IMR-90 (cell line): ENCODE measurements around the gene TOE1. TPM values are rescaled to one million over a fixed set of nuclear protein-coding genes. Genes with fewer than 3 reads are reported as not detected.

Experiments used
- ATAC-seq: fragments of 200-7000 bp; cut with Tn5 transposase; 2 replicates; pipeline ENCODE4 v1.9.1; 2020; ENCODE audit warnings: low read depth, mild to moderate bottlenecking, moderate library complexity
- BruUV-seq: library from RNA; stranded (reverse); fragments of 400-500 nt; replicated peaks from 2 replicates; lab custom pipeline; 2021; lab: Mats Ljungman, UMichigan
- CTCF ChIA-PET: fragments of 300-600 bp; formaldehyde crosslinking; extraction: SDS; loops from one replicate; lab custom pipeline; 2021; ENCODE audit warnings: antibody characterized with exemption; lab: Yijun Ruan, JAX
- POLR2A ChIA-PET: fragments of 300-600 bp; sonication (Branson Sonifier 250); formaldehyde crosslinking; loops from one replicate; lab custom pipeline; 2022; ENCODE audit warnings: antibody characterized with exemption; ENCODE audit not compliant: unreplicated experiment; lab: Charles Lee
- DNase-seq: peaks from one replicate; pipeline ENCODE4 v3.0.0; 2013
- H2AFZ ChIP-seq: replicated peaks from 2 replicates; pipeline ENCODE3; 2013; ENCODE audit warnings: low read length, mild to moderate bottlenecking; ENCODE audit not compliant: poor library complexity
- H2AK5ac ChIP-seq: 2 replicates; pipeline ENCODE4 v1.6.1; 2013; ENCODE audit warnings: low read depth, low read length, inconsistent platforms
- H2AK9ac ChIP-seq: replicated peaks from 2 replicates; pipeline ENCODE3; 2013; ENCODE audit warnings: mild to moderate bottlenecking, low read depth, low read length, moderate library complexity; ENCODE audit not compliant: poor library complexity
- H2BK120ac ChIP-seq: 2 replicates; pipeline ENCODE4 v1.6.1; 2013; ENCODE audit warnings: low read depth, low read length, inconsistent platforms
- H2BK15ac ChIP-seq: 3 replicates; pipeline ENCODE4 v1.6.1; 2013; ENCODE audit warnings: low read depth, low read length, inconsistent platforms
- H2BK20ac ChIP-seq: 2 replicates; pipeline ENCODE4 v1.6.1; 2013; ENCODE audit warnings: low read depth, mild to moderate bottlenecking, inconsistent platforms, low read length, moderate library complexity
- H2BK5ac ChIP-seq: 2 replicates; pipeline ENCODE4 v1.6.1; 2013; ENCODE audit warnings: mild to moderate bottlenecking, low read depth, low read length, inconsistent platforms; ENCODE audit not compliant: poor library complexity, severe bottlenecking
- H3K14ac ChIP-seq: replicated peaks from 2 replicates; pipeline ENCODE4 v1.6.1; 2013; ENCODE audit warnings: low read depth, low read length, inconsistent platforms
- H3K18ac ChIP-seq: 2 replicates; pipeline ENCODE4 v1.6.1; 2013; ENCODE audit warnings: low read depth, low read length, control low read depth
- H3K23ac ChIP-seq: 2 replicates; pipeline ENCODE4 v1.6.1; 2013; ENCODE audit warnings: low read depth, low read length, inconsistent platforms
- H3K27ac ChIP-seq: 2 replicates; pipeline ENCODE4 v1.5.1; 2013; ENCODE audit warnings: mild to moderate bottlenecking, control low read depth, low read length; ENCODE audit not compliant: insufficient read depth
- H3K27me3 ChIP-seq: 2 replicates; pipeline ENCODE4 v1.6.1; 2013; ENCODE audit warnings: low read length; ENCODE audit not compliant: control insufficient read depth, insufficient read depth
- H3K36me3 ChIP-seq: 2 replicates; pipeline ENCODE4 v1.6.1; 2013; ENCODE audit warnings: low read length, mixed read lengths; ENCODE audit not compliant: control insufficient read depth, insufficient read depth
- H3K4ac ChIP-seq: 2 replicates; pipeline ENCODE4 v1.6.1; 2013; ENCODE audit warnings: low read depth, low read length, inconsistent platforms
- H3K4me1 ChIP-seq: 2 replicates; pipeline ENCODE4 v1.6.1; 2013; ENCODE audit warnings: low read length, mixed read lengths; ENCODE audit not compliant: control insufficient read depth, insufficient read depth
- H3K4me2 ChIP-seq: 2 replicates; pipeline ENCODE4 v1.6.1; 2013; ENCODE audit warnings: low read depth, mild to moderate bottlenecking, control low read depth, low read length, moderate library complexity
- H3K4me3 ChIP-seq: 2 replicates; pipeline ENCODE4 v1.5.1; 2013; ENCODE audit warnings: low read depth, mild to moderate bottlenecking, control low read depth, low read length, moderate library complexity; ENCODE audit not compliant: insufficient read depth
- H3K56ac ChIP-seq: 2 replicates; pipeline ENCODE4 v1.6.1; 2013; ENCODE audit warnings: low read length, inconsistent platforms; ENCODE audit not compliant: insufficient read depth; ENCODE audit errors: extremely low read depth
- H3K79me1 ChIP-seq, 2 experiments: 2 replicates each; pipeline ENCODE4 v1.6.1; 2013; ENCODE audit warnings: low read length in 2 of 2, inconsistent platforms in 1 of 2, low read depth in 1 of 2
- H3K9ac ChIP-seq: 2 replicates; pipeline ENCODE4 v1.6.1; 2013; ENCODE audit warnings: low read depth, low read length, control low read depth
- H3K9me1 ChIP-seq: 2 replicates; pipeline ENCODE4 v1.6.1; 2013; ENCODE audit warnings: low read length, inconsistent platforms; ENCODE audit not compliant: insufficient read depth
- H3K9me3 ChIP-seq: 2 replicates; pipeline ENCODE4 v1.6.1; 2013; ENCODE audit warnings: low read length; ENCODE audit not compliant: control insufficient read depth, insufficient read depth
- H4K20me1 ChIP-seq: 2 replicates; pipeline ENCODE4 v1.6.1; 2013; ENCODE audit warnings: low read length, inconsistent platforms; ENCODE audit not compliant: insufficient read depth
- H4K5ac ChIP-seq: 2 replicates; pipeline ENCODE4 v1.6.1; 2013; ENCODE audit warnings: mild to moderate bottlenecking, low read depth, low read length, control low read depth
- H4K8ac ChIP-seq, 2 experiments: 2 replicates each; pipeline ENCODE4 v1.6.1; 2013; ENCODE audit warnings: low read depth in 2 of 2, low read length in 2 of 2, control low read depth in 1 of 2, inconsistent platforms in 1 of 2
- H4K91ac ChIP-seq: 2 replicates; pipeline ENCODE4 v1.6.1; 2013; ENCODE audit warnings: low read depth, low read length, inconsistent platforms; ENCODE audit not compliant: insufficient read depth
- BHLHE40 ChIP-seq: fragments of 150-350 bp; IDR thresholded peaks from 2 replicates; pipeline ENCODE4 v1.6.1; 2016; ENCODE audit warnings: mild to moderate bottlenecking, low read depth, low read length
- CEBPB ChIP-seq: IDR thresholded peaks from 2 replicates; pipeline ENCODE4 v1.6.1; 2012; ENCODE audit warnings: low read depth, low read length, improper control_type of control experiment
- CHD1 ChIP-seq: IDR thresholded peaks from 2 replicates; pipeline ENCODE4 v1.6.1; 2012; ENCODE audit warnings: low read depth, low read length, improper control_type of control experiment
- FOS ChIP-seq: fragments of 150-350 bp; IDR thresholded peaks from 2 replicates; pipeline ENCODE4 v1.6.1; 2016; ENCODE audit warnings: low read depth, low read length
- MAFK ChIP-seq: IDR thresholded peaks from 2 replicates; pipeline ENCODE4 v1.6.1; 2012; ENCODE audit warnings: low read depth, low read length, improper control_type of control experiment
- MAZ ChIP-seq: IDR thresholded peaks from 2 replicates; pipeline ENCODE4 v1.6.1; 2012; ENCODE audit warnings: low read depth, mild to moderate bottlenecking, low read length, improper control_type of control experiment, moderate library complexity, borderline replicate concordance
- MXI1 ChIP-seq: IDR thresholded peaks from 2 replicates; pipeline ENCODE4 v1.6.1; 2012; ENCODE audit warnings: low read depth, mild to moderate bottlenecking, low read length, moderate library complexity, borderline replicate concordance
- NFE2L2 ChIP-seq: fragments of 150-350 bp; IDR thresholded peaks from 2 replicates; pipeline ENCODE4 v1.6.1; 2016; ENCODE audit warnings: low read depth, mild to moderate bottlenecking, low read length
- POLR2A ChIP-seq: IDR thresholded peaks from 2 replicates; pipeline ENCODE4 v1.6.1; 2012; ENCODE audit warnings: mild to moderate bottlenecking, low read depth, low read length
- RAD21 ChIP-seq: IDR thresholded peaks from 2 replicates; pipeline ENCODE4 v1.6.1; 2012; ENCODE audit warnings: low read length, improper control_type of control experiment
- RCOR1 ChIP-seq: IDR thresholded peaks from 2 replicates; pipeline ENCODE4 v1.6.1; 2012; ENCODE audit warnings: mild to moderate bottlenecking, low read length, improper control_type of control experiment; ENCODE audit not compliant: insufficient replicate concordance
- RFX5 ChIP-seq: IDR thresholded peaks from 2 replicates; pipeline ENCODE4 v1.8.0; 2012; ENCODE audit warnings: low read depth, mild to moderate bottlenecking, low read length, moderate library complexity
- SMC3 ChIP-seq: fragments of 150-350 bp; IDR thresholded peaks from 2 replicates; pipeline ENCODE4 v1.6.1; 2016; ENCODE audit warnings: low read depth, mild to moderate bottlenecking, antibody characterized with exemption, low read length, moderate library complexity
- USF2 ChIP-seq: fragments of 150-350 bp; IDR thresholded peaks from 2 replicates; pipeline ENCODE4 v1.6.1; 2017; ENCODE audit warnings: mild to moderate bottlenecking, antibody characterized with exemption, low read length, low read depth
- WGBS, 2 experiments: methylation state at CpG; one replicate each; pipeline versions ENCODE4 v1.1.5 to v1.1.7; 2013; ENCODE audit warnings: missing lambda C conversion rate in 2 of 2; ENCODE audit not compliant: insufficient read length in 1 of 2; ENCODE audit errors: extremely low coverage in 2 of 2; 5-methylcytosine and 5-hydroxymethylcytosine counted together
- dilution Hi-C: fragments of 300-500 bp; cut with HindIII; formaldehyde crosslinking; loops from one replicate; pipeline ENCODE4 v1.14.3; 2018; ENCODE audit warnings: low sequenced_read_pairs; ENCODE audit not compliant: unreplicated experiment
- in situ Hi-C: fragments of 300-500 bp; cut with MboI; formaldehyde crosslinking; loops from 3 replicates; pipeline ENCODE4 v1.14.3; 2019; ENCODE audit warnings: low sequenced_read_pairs, inconsistent platforms, mixed read lengths
- intact Hi-C: fragments of 100-400 bp; cut with micrococcal nuclease; formaldehyde crosslinking; loops from 2 replicates; pipeline ENCODE4 v1.10.0; 2022
- polyA plus RNA-seq, 3 experiments: library from polyadenylated mRNA; depleted of rRNA; stranded (reverse); fragments of >200 nt; gene quantifications; 2 replicates each; pipeline ENCODE4 v1.2.3, GENCODE V29; 2012; ENCODE audit warnings: low replicate concordance in 1 of 3
- total RNA-seq: library from RNA; depleted of rRNA; stranded (reverse); fragments of >200 nt; gene quantifications from 2 replicates; pipeline ENCODE4 v1.2.3, GENCODE V29; 2012
- TF ChIP-seq, protein P1 (sequence below): conservative IDR thresholded peaks from 2 replicates; pipeline ENCODE4 v1.5.1; 2012; ENCODE audit warnings: mild to moderate bottlenecking, low read depth, low read length, improper control_type of control experiment
- TF ChIP-seq, protein P2 (sequence below): fragments of 150-350 bp; IDR thresholded peaks from 2 replicates; pipeline ENCODE4 v1.6.1; 2016; ENCODE audit warnings: low read depth, mild to moderate bottlenecking, low read length, moderate library complexity, borderline replicate concordance

TOE1 gene
- total and polyA plus RNA-seq, 2 of the 4 experiments (the other 2 are of a cell fraction), result 15.5 to 18.6 TPM

DNA sequence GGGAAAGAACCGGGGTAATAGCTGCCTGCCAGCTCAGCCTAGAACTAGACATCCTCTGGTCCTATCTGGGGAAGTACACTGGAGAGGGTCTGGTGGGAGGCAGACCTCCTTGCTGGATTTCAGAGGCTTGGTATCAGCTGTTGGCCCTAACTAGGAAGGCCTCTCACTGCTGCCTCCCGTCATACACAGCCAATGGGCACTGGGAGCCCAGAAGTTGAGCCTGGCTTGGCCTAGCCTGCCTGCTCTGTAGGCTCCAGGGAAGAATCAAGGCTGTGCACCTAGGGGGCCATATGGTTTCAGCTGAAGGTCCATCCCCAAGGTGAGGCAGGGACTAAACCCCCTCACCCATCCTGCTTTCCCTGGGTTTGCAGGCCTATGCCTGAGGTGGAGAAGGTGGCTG lies 4.5 kb downstream of the TOE1 start:
- ATAC-seq (no peak), DNase-seq (no peak)
- no peaks in the 10 kb centered on the region for H3K9me3 ChIP-seq
- H4K91ac ChIP-seq, result no peak overlapping the region
- no TSS peak for BruUV-seq
- H2AK5ac ChIP-seq, result no peak overlapping the region
- no peak overlapping the region for H3K14ac ChIP-seq
- no peak overlapping the region for H3K27ac ChIP-seq
- dilution Hi-C loops, result no loop called here
- H3K27me3 ChIP-seq, result no peaks in the 10 kb centered on the region
- no peak overlapping the region for H4K8ac ChIP-seq
- no peak overlapping the region for H2BK15ac ChIP-seq
- peaks cover 21% of the 10 kb centered on the region for H3K4me1 ChIP-seq
- CTCF ChIA-PET, result interaction anchor here (0.6 to 0.9 kb wide), 2 partner anchors 12 to 16 kb away, joined by 4 read pairs; no protein-coding TSS in a partner anchor
- no peak overlapping the region for H4K5ac ChIP-seq
- no peak overlapping the region for H3K18ac ChIP-seq
- peak overlapping the region; percentile 29 for H2AK9ac ChIP-seq
- H3K4ac ChIP-seq, result no peak overlapping the region
- in situ Hi-C loops, result no loop called here
- no peaks in the 10 kb centered on the region for H4K20me1 ChIP-seq
- no peak overlapping the region for H2BK5ac ChIP-seq
- TF ChIP-seq, protein P1, sequence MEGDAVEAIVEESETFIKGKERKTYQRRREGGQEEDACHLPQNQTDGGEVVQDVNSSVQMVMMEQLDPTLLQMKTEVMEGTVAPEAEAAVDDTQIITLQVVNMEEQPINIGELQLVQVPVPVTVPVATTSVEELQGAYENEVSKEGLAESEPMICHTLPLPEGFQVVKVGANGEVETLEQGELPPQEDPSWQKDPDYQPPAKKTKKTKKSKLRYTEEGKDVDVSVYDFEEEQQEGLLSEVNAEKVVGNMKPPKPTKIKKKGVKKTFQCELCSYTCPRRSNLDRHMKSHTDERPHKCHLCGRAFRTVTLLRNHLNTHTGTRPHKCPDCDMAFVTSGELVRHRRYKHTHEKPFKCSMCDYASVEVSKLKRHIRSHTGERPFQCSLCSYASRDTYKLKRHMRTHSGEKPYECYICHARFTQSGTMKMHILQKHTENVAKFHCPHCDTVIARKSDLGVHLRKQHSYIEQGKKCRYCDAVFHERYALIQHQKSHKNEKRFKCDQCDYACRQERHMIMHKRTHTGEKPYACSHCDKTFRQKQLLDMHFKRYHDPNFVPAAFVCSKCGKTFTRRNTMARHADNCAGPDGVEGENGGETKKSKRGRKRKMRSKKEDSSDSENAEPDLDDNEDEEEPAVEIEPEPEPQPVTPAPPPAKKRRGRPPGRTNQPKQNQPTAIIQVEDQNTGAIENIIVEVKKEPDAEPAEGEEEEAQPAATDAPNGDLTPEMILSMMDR, result no peak
- no peak for TF ChIP-seq SMC3
- TF ChIP-seq RCOR1, result no peak
- no peak for TF ChIP-seq USF2
- no peak for TF ChIP-seq RFX5
- TF ChIP-seq POLR2A, result no peak
- TF ChIP-seq FOS, result no peak
- no peak for TF ChIP-seq MXI1
- no peak for TF ChIP-seq MAFK
- TF ChIP-seq RAD21, result no peak
- no peak for TF ChIP-seq CEBPB
- TF ChIP-seq CHD1, result no peak
- TF ChIP-seq MAZ, result no peak
- no peak for TF ChIP-seq BHLHE40
- no peak for TF ChIP-seq NFE2L2
- TF ChIP-seq, protein P2, sequence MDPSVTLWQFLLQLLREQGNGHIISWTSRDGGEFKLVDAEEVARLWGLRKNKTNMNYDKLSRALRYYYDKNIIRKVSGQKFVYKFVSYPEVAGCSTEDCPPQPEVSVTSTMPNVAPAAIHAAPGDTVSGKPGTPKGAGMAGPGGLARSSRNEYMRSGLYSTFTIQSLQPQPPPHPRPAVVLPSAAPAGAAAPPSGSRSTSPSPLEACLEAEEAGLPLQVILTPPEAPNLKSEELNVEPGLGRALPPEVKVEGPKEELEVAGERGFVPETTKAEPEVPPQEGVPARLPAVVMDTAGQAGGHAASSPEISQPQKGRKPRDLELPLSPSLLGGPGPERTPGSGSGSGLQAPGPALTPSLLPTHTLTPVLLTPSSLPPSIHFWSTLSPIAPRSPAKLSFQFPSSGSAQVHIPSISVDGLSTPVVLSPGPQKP, result no peak
- no peak overlapping the region for H2BK120ac ChIP-seq
- H3K23ac ChIP-seq, result no peak overlapping the region
- H3K9ac ChIP-seq, result no peak overlapping the region
- H3K9me1 ChIP-seq, result peaks cover 23% of the 10 kb centered on the region
- H2AFZ ChIP-seq, result no peak overlapping the region
- intact Hi-C loops, result loop anchor here (5.0 kb wide), 1 partner anchor 332 kb away; the partner anchor contains the start of genes HECTD3 and UROD
- H3K79me1 ChIP-seq, result peaks cover 15 to 33% of the 10 kb centered on the region in 2 experiments
- peaks cover 34% of the 10 kb centered on the region for H3K36me3 ChIP-seq
- H2BK20ac ChIP-seq, result no peak overlapping the region
- no peak overlapping the region for H3K4me3 ChIP-seq
- WGBS, 2 experiments, result 100% methylated on average over 1 of the region's 2 CpGs; no CpG with 5 or more reads in 1 of the 2 experiments
- POLR2A ChIA-PET, result no interaction called here
- H3K4me2 ChIP-seq, result no peak overlapping the region
- no peak overlapping the region for H3K56ac ChIP-seq
